Activated naive CD8-positive, alpha-beta T cell treated with anti-CD3 and anti-CD28 coated beads, Interleukin-2, amount 50 U/mL, for 24 hours (primary cell): Measurements from ENCODE around the gene WDR47.

ENCODE experiments used
- ATAC-seq: fragments of 150-1000 bp; cut with Tn5 transposase; one replicate; pipeline ENCODE4 v1.10.0; 2021
- DNase-seq: peaks from one replicate; pipeline ENCODE4 v3.0.0; 2021
- H3K27ac Mint-ChIP-seq: one replicate; pipeline ENCODE4 v1.8.0; 2021; ENCODE audit warnings: mild to moderate bottlenecking, mixed read lengths
- H3K27me3 Mint-ChIP-seq: one replicate; pipeline ENCODE4 v1.8.0; 2021; ENCODE audit warnings: mixed read lengths
- H3K36me3 Mint-ChIP-seq: one replicate; pipeline ENCODE4 v1.8.0; 2021; ENCODE audit warnings: low read depth, mixed read lengths
- H3K4me1 Mint-ChIP-seq: one replicate; pipeline ENCODE4 v1.8.0; 2021; ENCODE audit warnings: mixed read lengths
- H3K4me3 Mint-ChIP-seq: one replicate; pipeline ENCODE4 v1.8.0; 2021; ENCODE audit warnings: mild to moderate bottlenecking, moderate library complexity, mixed read lengths
- H3K9me3 Mint-ChIP-seq: one replicate; pipeline ENCODE4 v1.8.0; 2021; ENCODE audit warnings: mixed read lengths

WDR47 gene

GRCh38 chr1:109041621-109042468 is at the start of gene WDR47:
TSS of gene WDR47 (minus strand) at chr1:109042102. CDS start at chr1:109023512, 18,590 bp downstream.
- peak; percentile 94 for DNase-seq
- H3K4me1 Mint-ChIP-seq, result peaks cover 12% of the 10 kb centered on the region
- H3K27me3 Mint-ChIP-seq, result no peaks in the 10 kb centered on the region
- peak within 1 kb of the TSS; percentile 83 for H3K27ac Mint-ChIP-seq
- ATAC-seq, result peak; percentile 98
- H3K4me3 Mint-ChIP-seq, result peak within 1 kb of the TSS; percentile 85
- H3K9me3 Mint-ChIP-seq, result no peaks in the 10 kb centered on the region
- no peaks in the 10 kb centered on the region for H3K36me3 Mint-ChIP-seq

GRCh38 chr1:109091078-109091838 is 49.4 kb upstream of the WDR47 start:
- H3K9me3 Mint-ChIP-seq, result no peaks in the 10 kb centered on the region
- DNase-seq (peak; percentile 33), ATAC-seq (peak; percentile 65)
- H3K36me3 Mint-ChIP-seq, result peaks cover 24% of the 10 kb centered on the region
- H3K27ac Mint-ChIP-seq, result peak overlapping the region; percentile 91
- H3K27me3 Mint-ChIP-seq, result no peaks in the 10 kb centered on the region
- H3K4me3 Mint-ChIP-seq, result peak overlapping the region; percentile 92
- H3K4me1 Mint-ChIP-seq, result peaks cover 29% of the 10 kb centered on the region

- Mint-ChIP-seq H3K27me3 (no peaks in the 10 kb centered on the region), H3K27ac (peak within 1 kb of the TSS; percentile 91), H3K36me3 (peaks cover 22% of the 10 kb centered on the region), H3K9me3 (no peaks in the 10 kb centered on the region), H3K4me3 (peak within 1 kb of the TSS; percentile 92), H3K4me1 (peaks cover 29% of the 10 kb centered on the region)
- DNase-seq (peak; percentile 85), ATAC-seq (peak; percentile 93)
Measured at GRCh38 chr1:109090196-109091077, 48.5 kb upstream of the WDR47 start, which contains the start of gene TMEM167B. TSS of gene TMEM167B (plus strand) at chr1:109090764. CDS start at chr1:109090873, 109 bp downstream.

- Mint-ChIP-seq H3K27ac (peak overlapping the region; percentile 91), H3K36me3 (peaks cover 14% of the 10 kb centered on the region), H3K4me3 (peak overlapping the region; percentile 92), H3K4me1 (peaks cover 30% of the 10 kb centered on the region), H3K27me3 (no peaks in the 10 kb centered on the region), H3K9me3 (no peaks in the 10 kb centered on the region)
- ATAC-seq (no peak), DNase-seq (peak; percentile 51)
Measured at GRCh38 chr1:109089242-109090015, 47.5 kb upstream of the WDR47 start.

GRCh38 chr1:109084563-109085517 is 42.9 kb upstream of the WDR47 start:
- Mint-ChIP-seq H3K4me1 (peaks cover 5% of the 10 kb centered on the region), H3K4me3 (no peak overlapping the region)
- peak; percentile 49 for ATAC-seq

GRCh38 chr1:109083923-109084322 is 42.0 kb upstream of the WDR47 start:
- DNase-seq, result no peak
- Mint-ChIP-seq H3K36me3 (no peaks in the 10 kb centered on the region), H3K27ac (no peak overlapping the region), H3K4me1 (peaks cover 2% of the 10 kb centered on the region), H3K9me3 (no peaks in the 10 kb centered on the region), H3K27me3 (no peaks in the 10 kb centered on the region), H3K4me3 (no peak overlapping the region)
- no peak for ATAC-seq

More at GRCh38 chr1:109084563-109085517, 42.9 kb upstream of the WDR47 start:
- Mint-ChIP-seq H3K27ac (no peak overlapping the region), H3K36me3 (no peaks in the 10 kb centered on the region), H3K9me3 (no peaks in the 10 kb centered on the region), H3K27me3 (no peaks in the 10 kb centered on the region)
- no peak for DNase-seq

- Mint-ChIP-seq H3K9me3 (no peaks in the 10 kb centered on the region), H3K27ac (no peak overlapping the region), H3K4me3 (no peak overlapping the region), H3K27me3 (no peaks in the 10 kb centered on the region), H3K4me1 (peaks cover 2% of the 10 kb centered on the region), H3K36me3 (no peaks in the 10 kb centered on the region)
- ATAC-seq (no peak), DNase-seq (no peak)
Measured at GRCh38 chr1:109083501-109083900, 41.6 kb upstream of the WDR47 start.

GRCh38 chr1:109080441-109081082 is 38.7 kb upstream of the WDR47 start:
- peaks cover 8% of the 10 kb centered on the region for H3K4me1 Mint-ChIP-seq
- no peaks in the 10 kb centered on the region for H3K9me3 Mint-ChIP-seq
- ATAC-seq (no peak), DNase-seq (no peak)
- peaks cover 4% of the 10 kb centered on the region for H3K36me3 Mint-ChIP-seq
- no peaks in the 10 kb centered on the region for H3K27me3 Mint-ChIP-seq
- no peak overlapping the region for H3K27ac Mint-ChIP-seq
- H3K4me3 Mint-ChIP-seq, result no peak overlapping the region

- Mint-ChIP-seq H3K36me3 (peaks cover 5% of the 10 kb centered on the region), H3K4me1 (peaks cover 14% of the 10 kb centered on the region), H3K27ac (no peak overlapping the region), H3K4me3 (no peak overlapping the region), H3K9me3 (no peaks in the 10 kb centered on the region), H3K27me3 (no peaks in the 10 kb centered on the region)
- ATAC-seq, result no peak
- no peak for DNase-seq
Measured at GRCh38 chr1:109079240-109079622, 37.3 kb upstream of the WDR47 start.

- no peak for DNase-seq
- peaks cover 16% of the 10 kb centered on the region for H3K4me1 Mint-ChIP-seq
- no peak overlapping the region for H3K27ac Mint-ChIP-seq
- H3K36me3 Mint-ChIP-seq, result peaks cover 5% of the 10 kb centered on the region
- no peaks in the 10 kb centered on the region for H3K9me3 Mint-ChIP-seq
- no peak for ATAC-seq
- H3K27me3 Mint-ChIP-seq, result no peaks in the 10 kb centered on the region
- no peak overlapping the region for H3K4me3 Mint-ChIP-seq
Measured at GRCh38 chr1:109078317-109078716, 36.4 kb upstream of the WDR47 start.

- Mint-ChIP-seq H3K36me3 (peaks cover 6% of the 10 kb centered on the region), H3K4me3 (peak within 1 kb of the TSS; percentile 98), H3K27ac (peak within 1 kb of the TSS; percentile 95), H3K27me3 (no peaks in the 10 kb centered on the region), H3K9me3 (no peaks in the 10 kb centered on the region), H3K4me1 (peaks cover 16% of the 10 kb centered on the region)
- peak; percentile 100 for ATAC-seq
- peak; percentile 92 for DNase-seq
Measured at GRCh38 chr1:109075531-109076490, 33.9 kb upstream of the WDR47 start, which contains the start of gene TAF13. TSS of gene TAF13 (minus strand) at chr1:109076003. CDS start at chr1:109075947, 56 bp downstream.
